KMS-11 (cell line): ENCODE measurements around the gene FFAR3.

Experiments
- H2AFZ ChIP-seq: fragments of 200-600 bp; sonication (generic); 2 replicates; pipeline ENCODE4 v1.6.1; 2016; ENCODE audit warnings: antibody characterized with exemption, mixed run types, low read depth
- H3K27ac ChIP-seq: fragments of 200-600 bp; sonication (generic); 2 replicates; pipeline ENCODE4 v1.6.1; 2016; ENCODE audit warnings: mild to moderate bottlenecking, mixed run types
- H3K27me3 ChIP-seq: fragments of 200-600 bp; sonication (generic); 2 replicates; pipeline ENCODE4 v1.6.1; 2017; ENCODE audit warnings: mild to moderate bottlenecking, low read depth, mixed run types, moderate library complexity; ENCODE audit not compliant: insufficient read depth
- H3K36me3 ChIP-seq: fragments of 200-600 bp; sonication (generic); 2 replicates; pipeline ENCODE4 v1.6.1; 2017; ENCODE audit warnings: mild to moderate bottlenecking, mixed run types; ENCODE audit not compliant: insufficient read depth
- H3K4me1 ChIP-seq: fragments of 200-600 bp; sonication (generic); 2 replicates; pipeline ENCODE4 v1.6.1; 2016; ENCODE audit warnings: mild to moderate bottlenecking, low read depth, mixed run types; ENCODE audit not compliant: poor library complexity, severe bottlenecking
- H3K4me2 ChIP-seq: fragments of 200-600 bp; sonication (generic); 2 replicates; pipeline ENCODE4 v1.7.0; 2016; ENCODE audit warnings: mild to moderate bottlenecking, mixed run types
- H3K4me3 ChIP-seq: fragments of 200-600 bp; sonication (generic); IDR thresholded peaks from 2 replicates; pipeline ENCODE4 v1.6.1; 2017; ENCODE audit warnings: low read depth, low read length, mixed read lengths; ENCODE audit not compliant: insufficient read depth
- H3K79me2 ChIP-seq: fragments of 200-600 bp; sonication (generic); 2 replicates; pipeline ENCODE4 v1.6.1; 2016; ENCODE audit warnings: low read depth, mixed run types; ENCODE audit not compliant: insufficient read depth
- H3K9ac ChIP-seq: fragments of 200-600 bp; sonication (generic); 2 replicates; pipeline ENCODE4 v1.6.1; 2016; ENCODE audit warnings: mild to moderate bottlenecking, mixed run types
- H4K20me1 ChIP-seq: fragments of 200-600 bp; sonication (generic); 2 replicates; pipeline ENCODE4 v1.6.1; 2016; ENCODE audit warnings: mild to moderate bottlenecking, mixed run types; ENCODE audit not compliant: insufficient read depth
- CTCF ChIP-seq: fragments of 200-600 bp; sonication (generic); conservative IDR thresholded peaks from 2 replicates; pipeline ENCODE4 v1.6.1; 2017; ENCODE audit warnings: low read depth, mild to moderate bottlenecking, antibody characterized with exemption, low read length, moderate library complexity, mixed read lengths

FFAR3 gene

GRCh38 chr19:35379992-35380391 lies 21.7 kb downstream of the FFAR3 start:
- Histone ChIP-seq H3K27ac (no peak overlapping the region), H2AFZ (no peak overlapping the region)
- TF ChIP-seq CTCF = no peak

DNA sequence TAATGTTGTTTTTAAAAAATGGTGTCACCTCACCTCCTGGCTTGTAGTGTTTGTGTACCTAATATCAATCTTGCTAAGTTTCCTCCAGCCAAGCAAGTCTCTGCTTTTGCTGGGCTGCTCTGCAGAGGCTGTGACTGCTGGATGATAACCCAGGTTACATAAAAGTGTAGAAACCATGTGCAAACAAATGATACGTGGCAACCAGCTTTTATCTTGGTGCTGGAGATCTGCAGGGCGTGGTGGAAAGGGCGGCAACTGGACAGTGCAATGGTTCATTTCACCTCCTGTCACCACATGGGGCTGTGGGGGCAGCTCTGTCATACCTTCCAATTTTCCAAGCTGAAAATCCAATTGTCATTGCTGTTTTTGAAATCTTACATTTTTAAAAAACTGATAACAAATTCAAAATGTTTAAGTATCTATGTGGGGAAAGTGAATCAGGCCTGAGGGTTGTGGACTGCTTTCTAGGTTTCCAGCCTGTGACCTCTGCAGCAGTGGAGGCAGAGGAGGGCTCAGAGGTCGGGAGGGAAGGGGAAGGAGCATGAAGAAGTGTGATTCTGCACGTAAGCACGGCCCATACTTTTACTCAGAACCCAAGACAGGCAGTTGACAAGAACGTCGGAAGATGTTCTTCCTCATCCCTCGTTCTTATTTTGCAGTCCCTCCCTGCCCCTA lies 22.3 kb downstream of the FFAR3 start:
- Histone ChIP-seq H3K9ac (no peak overlapping the region), H3K4me2 (no peak overlapping the region), H3K36me3 (no peaks in the 10 kb centered on the region), H3K79me2 (no peaks in the 10 kb centered on the region), H3K4me3 (no peak overlapping the region), H3K27ac (no peak overlapping the region), H3K4me1 (no peaks in the 10 kb centered on the region), H4K20me1 (no peaks in the 10 kb centered on the region), H2AFZ (no peak overlapping the region), H3K27me3 (peaks cover 14% of the 10 kb centered on the region)
- TF ChIP-seq CTCF = no peak

More at GRCh38 chr19:35379992-35380391, 21.7 kb downstream of the FFAR3 start:
- H3K36me3 ChIP-seq = no peaks in the 10 kb centered on the region
- H3K4me1 ChIP-seq = no peaks in the 10 kb centered on the region
- H3K4me3 ChIP-seq = no peak overlapping the region
- H3K4me2 ChIP-seq = no peak overlapping the region
- H4K20me1 ChIP-seq = no peaks in the 10 kb centered on the region
- peaks cover 14% of the 10 kb centered on the region for H3K27me3 ChIP-seq
- H3K79me2 ChIP-seq = no peaks in the 10 kb centered on the region
- H3K9ac ChIP-seq = no peak overlapping the region

DNA sequence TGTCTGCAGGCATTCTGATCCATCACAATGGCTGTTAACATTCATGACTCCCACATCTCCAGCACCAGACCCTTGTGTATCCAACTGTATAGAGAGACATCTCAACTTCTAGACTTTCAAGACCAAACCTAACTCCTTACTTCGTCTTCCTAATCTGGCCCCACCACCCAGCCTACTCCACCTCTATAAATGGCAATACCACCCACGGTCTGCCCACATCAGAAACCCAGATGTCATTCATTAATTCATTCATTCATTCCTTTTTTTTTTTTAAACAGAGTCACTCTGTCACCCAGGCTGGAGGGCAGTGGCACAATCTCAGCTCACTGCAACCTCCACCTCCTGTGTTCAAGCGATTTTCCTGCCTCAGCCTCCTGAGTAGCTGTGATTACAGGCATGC lies 23.1 kb downstream of the FFAR3 start:
- TF ChIP-seq CTCF = no peak
- H3K4me1 ChIP-seq = no peaks in the 10 kb centered on the region
- no peak overlapping the region for H3K27ac ChIP-seq
- no peaks in the 10 kb centered on the region for H3K36me3 ChIP-seq
- H3K9ac ChIP-seq = no peak overlapping the region
- no peaks in the 10 kb centered on the region for H3K79me2 ChIP-seq
- no peaks in the 10 kb centered on the region for H4K20me1 ChIP-seq
- H3K4me3 ChIP-seq = no peak overlapping the region
- H3K27me3 ChIP-seq = peaks cover 13% of the 10 kb centered on the region
- H2AFZ ChIP-seq = no peak overlapping the region
- no peak overlapping the region for H3K4me2 ChIP-seq

GRCh38 chr19:35381926-35382325 lies 23.7 kb downstream of the FFAR3 start:
- Histone ChIP-seq H3K4me3 (no peak overlapping the region), H3K4me1 (no peaks in the 10 kb centered on the region), H3K27me3 (peaks cover 7% of the 10 kb centered on the region; the same call in 1 of the 2 replicates), H3K9ac (no peak overlapping the region), H3K79me2 (no peaks in the 10 kb centered on the region), H4K20me1 (no peaks in the 10 kb centered on the region), H3K4me2 (no peak overlapping the region), H3K27ac (no peak overlapping the region), H2AFZ (no peak overlapping the region), H3K36me3 (no peaks in the 10 kb centered on the region)
- TF ChIP-seq CTCF = no peak
